ENCODE results near the gene TMEM14A. TPM values are rescaled to one million over a fixed set of nuclear protein-coding genes. Genes with fewer than 3 reads are reported as not detected.

TMEM14A gene
- total RNA-seq, 2 donors from 2014 or later, result 9.2 to 12.6 TPM

GRCh38 chr6:52664186-52664990 is 6.5 kb upstream of the TMEM14A start:
- peak overlapping the region; percentile 58 for H3K9ac ChIP-seq (ENCODE audit: extremely low read depth, low read length, poor library complexity, severe bottlenecking)
- no peaks in the 10 kb centered on the region for H3K27me3 ChIP-seq (ENCODE audit: control insufficient read depth, insufficient read depth, low read length, poor library complexity, severe bottlenecking)
- TF ChIP-seq CTCF (conservative IDR thresholded peaks at IDR 0.05), result no peak
- peaks cover 9% of the 10 kb centered on the region for H3K36me3 ChIP-seq (ENCODE audit: control insufficient read depth, insufficient read depth, low read length)
- no peaks in the 10 kb centered on the region for H3K9me3 ChIP-seq (ENCODE audit: control insufficient read depth, low read length)
- H3K27me3 Mint-ChIP-seq (ENCODE audit: insufficient read depth), result no peaks in the 10 kb centered on the region
- peak overlapping the region; percentile 39 for H3K27ac ChIP-seq (ENCODE audit: low read depth, low read length)
- H3K36me3 Mint-ChIP-seq (ENCODE audit: low read depth), result peaks cover 25% of the 10 kb centered on the region
- DNase-seq, result peak; percentile 98
- peaks cover 7% of the 10 kb centered on the region for H3K4me1 ChIP-seq (ENCODE audit: control insufficient read depth, insufficient read depth, low read length)
- H3K9me3 Mint-ChIP-seq, result no peaks in the 10 kb centered on the region
- peak overlapping the region; percentile 95 for H3K4me3 ChIP-seq (ENCODE audit: low read length)
- peaks cover 12% of the 10 kb centered on the region for H3K4me1 Mint-ChIP-seq
- no peak overlapping the region for H3K4me3 Mint-ChIP-seq
- 1 to 3% methylated on average over 17 to 53 of the region's 53 CpGs for WGBS, 2 experiments (ENCODE audit: insufficient coverage in 1 of 2, insufficient read length in 1 of 2)
- no peak overlapping the region for H3K27ac Mint-ChIP-seq

GRCh38 chr6:52664991-52665686 is 5.8 kb upstream of the TMEM14A start:
- peaks cover 7% of the 10 kb centered on the region for H3K4me1 ChIP-seq (ENCODE audit: control insufficient read depth, insufficient read depth, low read length)
- peaks cover 12% of the 10 kb centered on the region for H3K4me1 Mint-ChIP-seq
- no peak for TF ChIP-seq CTCF (conservative IDR thresholded peaks at IDR 0.05)
- WGBS, 2 experiments (ENCODE audit: insufficient coverage in 1 of 2, insufficient read length in 1 of 2), result 71 to 75% methylated on average over 8 to 10 of the region's 10 CpGs
- H3K27ac ChIP-seq (ENCODE audit: low read depth, low read length), result no peak overlapping the region
- peak; percentile 51 for DNase-seq
- H3K4me3 Mint-ChIP-seq, result no peak overlapping the region
- H3K4me3 ChIP-seq (ENCODE audit: low read length), result peak overlapping the region; percentile 95
- H3K9me3 Mint-ChIP-seq, result no peaks in the 10 kb centered on the region
- no peak overlapping the region for H3K27ac Mint-ChIP-seq
- H3K36me3 ChIP-seq (ENCODE audit: control insufficient read depth, insufficient read depth, low read length), result peaks cover 9% of the 10 kb centered on the region
- H3K9me3 ChIP-seq (ENCODE audit: control insufficient read depth, low read length), result no peaks in the 10 kb centered on the region
- H3K27me3 ChIP-seq (ENCODE audit: control insufficient read depth, insufficient read depth, low read length, poor library complexity, severe bottlenecking), result no peaks in the 10 kb centered on the region
- H3K27me3 Mint-ChIP-seq (ENCODE audit: insufficient read depth), result no peaks in the 10 kb centered on the region
- peak overlapping the region; percentile 58 for H3K9ac ChIP-seq (ENCODE audit: extremely low read depth, low read length, poor library complexity, severe bottlenecking)
- H3K36me3 Mint-ChIP-seq (ENCODE audit: low read depth), result peaks cover 25% of the 10 kb centered on the region

DNA sequence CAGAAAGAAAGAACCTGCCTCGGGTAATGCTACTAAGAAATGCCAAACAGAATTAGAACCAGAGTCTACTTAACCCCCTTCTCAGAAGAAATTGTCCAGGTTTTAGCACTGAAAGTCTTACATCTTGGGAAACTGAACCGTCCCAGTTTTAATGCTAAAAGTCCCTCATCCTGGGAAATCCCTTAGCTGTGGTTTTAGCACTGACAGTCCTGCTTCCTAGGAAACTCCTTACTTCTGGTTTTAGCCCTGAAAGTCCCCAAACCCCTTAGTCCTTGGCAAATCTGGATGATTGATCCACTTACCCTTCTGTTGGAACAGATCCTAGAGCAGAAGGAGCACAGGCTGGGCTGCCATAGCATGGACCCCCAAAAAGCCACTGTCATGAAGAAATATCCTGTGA is 4.8 kb upstream of the TMEM14A start:
- TF ChIP-seq CTCF (conservative IDR thresholded peaks at IDR 0.05), result no peak
- 89 to 90% methylated on average over 1 to 2 of the region's 2 CpGs for WGBS, 2 experiments (ENCODE audit: insufficient coverage in 1 of 2, insufficient read length in 1 of 2)
- H3K9ac ChIP-seq (ENCODE audit: extremely low read depth, low read length, poor library complexity, severe bottlenecking), result no peak overlapping the region

More for the DNA sequence above, 4.8 kb upstream of the TMEM14A start:
- Mint-ChIP-seq H3K4me1 (peaks cover 12% of the 10 kb centered on the region), H3K36me3 (ENCODE audit: low read depth) (peaks cover 25% of the 10 kb centered on the region), H3K27ac (no peak overlapping the region), H3K9me3 (no peaks in the 10 kb centered on the region), H3K27me3 (ENCODE audit: insufficient read depth) (no peaks in the 10 kb centered on the region), H3K4me3 (no peak overlapping the region)
- no peak for DNase-seq
- Histone ChIP-seq H3K36me3 (ENCODE audit: control insufficient read depth, insufficient read depth, low read length) (peaks cover 9% of the 10 kb centered on the region), H3K9me3 (ENCODE audit: control insufficient read depth, low read length) (no peaks in the 10 kb centered on the region), H3K27me3 (ENCODE audit: control insufficient read depth, insufficient read depth, low read length, poor library complexity, severe bottlenecking) (no peaks in the 10 kb centered on the region), H3K27ac (ENCODE audit: low read depth, low read length) (no peak overlapping the region), H3K4me3 (ENCODE audit: low read length) (peak overlapping the region; percentile 95), H3K4me1 (ENCODE audit: control insufficient read depth, insufficient read depth, low read length) (peaks cover 7% of the 10 kb centered on the region)

All from endodermal cell (in vitro differentiated cells).